Right atrium auricular region (tissue), 2 donors: ENCODE results near the gene DNAL1. TPM values are rescaled to one million over a fixed set of nuclear protein-coding genes. Genes with fewer than 3 reads are reported as not detected.
A peak's percentile ranks its signal among the peaks of the same experiment; 100 is the strongest.

Experiments used
- DNase-seq: peaks from one replicate; pipeline ENCODE4 v3.0.0-alpha.2; 2019; ENCODE audit warnings: low spot score
- H3K27ac ChIP-seq, 2 donors: fragments of 200-600 bp; sonication (generic); 1 replicate in 1 of 2; 2 replicates in 1 of 2; pipeline ENCODE4 v1.5.1; 2016 to 2019
- H3K27me3 ChIP-seq, 2 donors: fragments of 200-600 bp; sonication (generic); one replicate each; pipeline versions ENCODE4 v1.5.1 to v1.6.0; 2017 to 2019
- H3K36me3 ChIP-seq: fragments of 200-600 bp; sonication (generic); one replicate; pipeline ENCODE4 v1.5.1; 2016
- H3K4me1 ChIP-seq, 2 donors: fragments of 200-600 bp; sonication (generic); one replicate each; pipeline versions ENCODE4 v1.5.1 to v1.6.0; 2017 to 2019
- H3K4me3 ChIP-seq, 2 donors: fragments of 200-600 bp; sonication (generic); 1 replicate in 1 of 2; 2 replicates in 1 of 2; pipeline ENCODE4 v1.5.1; 2017 to 2019; ENCODE audit warnings: mild to moderate bottlenecking in 1 of 2, moderate library complexity in 1 of 2
- H3K9me3 ChIP-seq, 2 donors: fragments of 200-600 bp; sonication (generic); one replicate each; pipeline ENCODE4 v1.5.1; 2019
- CTCF ChIP-seq, 2 donors: fragments of 200-600 bp; sonication (generic); IDR thresholded peaks; one replicate each; pipeline ENCODE4 v1.5.1; 2019; ENCODE audit warnings: antibody characterized with exemption in 2 of 2
- total RNA-seq, 2 donors: library from RNA; depleted of rRNA; stranded (reverse); fragments of >200 nt; gene quantifications; one replicate each; pipeline ENCODE4 v1.1.0, GENCODE V29; 2016

Gene DNAL1
- total RNA-seq, 2 donors from 2014 or later = 5.7 to 7.8 TPM

GRCh38 chr14:73709904-73710469 lies 65.2 kb downstream of the DNAL1 start:
- no peaks in the 10 kb centered on the region for H3K27me3 ChIP-seq
- H3K27ac ChIP-seq = no peak overlapping the region
- no peak overlapping the region for H3K4me3 ChIP-seq
- no peaks in the 10 kb centered on the region for H3K9me3 ChIP-seq
- no peak for TF ChIP-seq CTCF (IDR thresholded peaks at IDR 0.05)
- no peaks in the 10 kb centered on the region for H3K36me3 ChIP-seq
- no peak for DNase-seq
- H3K4me1 ChIP-seq = peaks cover 0 to 26% of the 10 kb centered on the region in 2 donors

GRCh38 chr14:73710737-73711136 lies 66.0 kb downstream of the DNAL1 start:
- no peak for TF ChIP-seq CTCF (IDR thresholded peaks at IDR 0.05)
- H3K9me3 ChIP-seq = no peaks in the 10 kb centered on the region
- no peaks in the 10 kb centered on the region for H3K27me3 ChIP-seq
- DNase-seq = no peak
- H3K4me3 ChIP-seq = no peak overlapping the region
- H3K4me1 ChIP-seq = peaks cover 0 to 26% of the 10 kb centered on the region in 2 donors
- no peaks in the 10 kb centered on the region for H3K36me3 ChIP-seq
- H3K27ac ChIP-seq = no peak overlapping the region

GRCh38 chr14:73712071-73712506 lies 67.3 kb downstream of the DNAL1 start:
- no peak for TF ChIP-seq CTCF (IDR thresholded peaks at IDR 0.05)
- Histone ChIP-seq H3K9me3 (no peaks in the 10 kb centered on the region), H3K36me3 (peaks cover 4% of the 10 kb centered on the region), H3K27ac (peak overlapping the region; percentile 90 to 92), H3K27me3 (no peaks in the 10 kb centered on the region), H3K4me1 (peaks cover 0 to 27% of the 10 kb centered on the region in 2 donors), H3K4me3 (peak overlapping the region; percentile 82 to 88)
- DNase-seq = no peak

GRCh38 chr14:73712540-73713180 lies 67.9 kb downstream of the DNAL1 start:
- TF ChIP-seq CTCF (IDR thresholded peaks at IDR 0.05) = no peak
- Histone ChIP-seq H3K9me3 (no peaks in the 10 kb centered on the region), H3K4me3 (peak overlapping the region; percentile 82 to 88), H3K27ac (peak overlapping the region; percentile 90 to 92), H3K27me3 (no peaks in the 10 kb centered on the region), H3K4me1 (peaks cover 0 to 33% of the 10 kb centered on the region in 2 donors), H3K36me3 (peaks cover 10% of the 10 kb centered on the region)
- no peak for DNase-seq

GRCh38 chr14:73713206-73713802 lies 68.5 kb downstream of the DNAL1 start:
- Histone ChIP-seq H3K36me3 (peaks cover 16% of the 10 kb centered on the region), H3K4me3 (peak overlapping the region; percentile 82 to 88), H3K27me3 (no peaks in the 10 kb centered on the region), H3K27ac (peak overlapping the region; percentile 90 to 92), H3K4me1 (peaks cover 0 to 39% of the 10 kb centered on the region in 2 donors), H3K9me3 (no peaks in the 10 kb centered on the region)
- no peak for TF ChIP-seq CTCF (IDR thresholded peaks at IDR 0.05)
- DNase-seq = no peak
